Ramos (cell line): ENCODE measurements around the gene FHOD3.

ENCODE experiments used
- in situ Hi-C: fragments of 300-500 bp; cut with MboI; formaldehyde crosslinking; loops from one replicate; pipeline ENCODE4 v1.14.3; 2022; ENCODE audit warnings: low sequenced_read_pairs; ENCODE audit not compliant: unreplicated experiment

Gene FHOD3

GRCh38 chr18:36828157-36828629, 530.7 kb downstream of the FHOD3 start:
- in situ Hi-C loops, result no loop called here

GRCh38 chr18:36828630-36829361, 531.3 kb downstream of the FHOD3 start, which contains the start of the genes KIAA1328 and TPGS2:
Gene KIAA1328, plus strand, starts transcription at chr18:36829127. Its CDS starts 12 bp downstream, at chr18:36829139.
Gene TPGS2, minus strand, starts transcription at chr18:36829002. Its CDS starts 235 bp downstream, at chr18:36828767.
- in situ Hi-C loops, result no loop called here
